Measurements from ENCODE around the gene GPR143.
A peak's percentile ranks its signal among the peaks of the same experiment; 100 is the strongest.
"Not testable (repeated sequence)": the region's sequence is repeated elsewhere in the genome, so short reads cannot be mapped to it uniquely, and the experiment has no call there.

Gene GPR143

GRCh38 chrX:9765737-9766097 lies at the start of gene GPR143:
Gene GPR143, minus strand, starts transcription at chrX:9765847. Its CDS starts 30 bp downstream, at chrX:9765817.
- Histone ChIP-seq H3K4me1 (ENCODE audit: insufficient read depth, insufficient read length) (peaks cover 2% of the 10 kb centered on the region), H3K9me3 (ENCODE audit: insufficient read depth, low read length) (no peaks in the 10 kb centered on the region), H3K4me3 (ENCODE audit: insufficient read length, low read depth) (peak within 1 kb of the TSS; percentile 80), H3K36me3 (ENCODE audit: insufficient read depth, insufficient read length, low read length) (peaks cover 12% of the 10 kb centered on the region), H3K27me3 (ENCODE audit: insufficient read depth, insufficient read length) (no peaks in the 10 kb centered on the region), H3K9ac (ENCODE audit: insufficient read length, low read depth) (peak within 1 kb of the TSS; percentile 90)
- no peak for DNase-seq (ENCODE audit: low read depth, low spot score)
- TF ChIP-seq ZNF274 (IDR thresholded peaks at IDR 0.05; ENCODE audit: low read depth, low read length), result no peak
- TF ChIP-seq SUZ12 (IDR thresholded peaks at IDR 0.05; ENCODE audit: extremely low read depth, insufficient read depth, insufficient read length), result no peak
- no peak for TF ChIP-seq YY1 (IDR thresholded peaks at IDR 0.05; ENCODE audit: insufficient read depth, insufficient read length)

- not testable (repeated sequence) for H3K4me3 ChIP-seq (ENCODE audit: insufficient read length, low read depth); H3K4me1 ChIP-seq (ENCODE audit: insufficient read depth, insufficient read length); H3K36me3 ChIP-seq (ENCODE audit: insufficient read depth, insufficient read length, low read length); DNase-seq (ENCODE audit: low read depth, low spot score); H3K9ac ChIP-seq (ENCODE audit: insufficient read length, low read depth); H3K27me3 ChIP-seq (ENCODE audit: insufficient read depth, insufficient read length); H3K9me3 ChIP-seq (ENCODE audit: insufficient read depth, low read length)
Observed at GRCh38 chrX:9811086-9811485, 45.4 kb upstream of the GPR143 start.

GRCh38 chrX:9809876-9810275 lies 44.2 kb upstream of the GPR143 start:
- not testable (repeated sequence) for H3K27me3 ChIP-seq (ENCODE audit: insufficient read depth, insufficient read length); H3K36me3 ChIP-seq (ENCODE audit: insufficient read depth, insufficient read length, low read length); H3K4me1 ChIP-seq (ENCODE audit: insufficient read depth, insufficient read length); H3K9ac ChIP-seq (ENCODE audit: insufficient read length, low read depth); H3K4me3 ChIP-seq (ENCODE audit: insufficient read length, low read depth); H3K9me3 ChIP-seq (ENCODE audit: insufficient read depth, low read length); DNase-seq (ENCODE audit: low read depth, low spot score)

- no peaks in the 10 kb centered on the region for H3K9me3 ChIP-seq (ENCODE audit: insufficient read depth, low read length)
- DNase-seq (ENCODE audit: low read depth, low spot score), result no peak
- H3K36me3 ChIP-seq (ENCODE audit: insufficient read depth, insufficient read length, low read length), result no peaks in the 10 kb centered on the region
- no peaks in the 10 kb centered on the region for H3K27me3 ChIP-seq (ENCODE audit: insufficient read depth, insufficient read length)
- TF ChIP-seq SUZ12 (IDR thresholded peaks at IDR 0.05; ENCODE audit: extremely low read depth, insufficient read depth, insufficient read length) (no peak), ZNF274 (IDR thresholded peaks at IDR 0.05; ENCODE audit: low read depth, low read length) (no peak), YY1 (IDR thresholded peaks at IDR 0.05; ENCODE audit: insufficient read depth, insufficient read length) (no peak)
- H3K4me1 ChIP-seq (ENCODE audit: insufficient read depth, insufficient read length), result peaks cover 3% of the 10 kb centered on the region
- H3K9ac ChIP-seq (ENCODE audit: insufficient read length, low read depth), result no peak overlapping the region
- H3K4me3 ChIP-seq (ENCODE audit: insufficient read length, low read depth), result no peak overlapping the region
Observed at GRCh38 chrX:9807355-9808182, 41.9 kb upstream of the GPR143 start.

- Histone ChIP-seq H3K4me1 (ENCODE audit: insufficient read depth, insufficient read length) (peaks cover 3% of the 10 kb centered on the region), H3K9ac (ENCODE audit: insufficient read length, low read depth) (no peak overlapping the region), H3K9me3 (ENCODE audit: insufficient read depth, low read length) (no peaks in the 10 kb centered on the region), H3K27me3 (ENCODE audit: insufficient read depth, insufficient read length) (no peaks in the 10 kb centered on the region), H3K4me3 (ENCODE audit: insufficient read length, low read depth) (no peak overlapping the region), H3K36me3 (ENCODE audit: insufficient read depth, insufficient read length, low read length) (no peaks in the 10 kb centered on the region)
- TF ChIP-seq SUZ12 (IDR thresholded peaks at IDR 0.05; ENCODE audit: extremely low read depth, insufficient read depth, insufficient read length) (no peak), ZNF274 (IDR thresholded peaks at IDR 0.05; ENCODE audit: low read depth, low read length) (no peak), YY1 (IDR thresholded peaks at IDR 0.05; ENCODE audit: insufficient read depth, insufficient read length) (no peak)
- DNase-seq (ENCODE audit: low read depth, low spot score), result no peak
Observed at GRCh38 chrX:9805956-9806355, 40.3 kb upstream of the GPR143 start.

GRCh38 chrX:9804444-9804843 lies 38.8 kb upstream of the GPR143 start:
- Histone ChIP-seq H3K27me3 (ENCODE audit: insufficient read depth, insufficient read length) (no peaks in the 10 kb centered on the region), H3K4me1 (ENCODE audit: insufficient read depth, insufficient read length) (peaks cover 3% of the 10 kb centered on the region), H3K4me3 (ENCODE audit: insufficient read length, low read depth) (no peak overlapping the region), H3K36me3 (ENCODE audit: insufficient read depth, insufficient read length, low read length) (peaks cover 6% of the 10 kb centered on the region), H3K9ac (ENCODE audit: insufficient read length, low read depth) (no peak overlapping the region), H3K9me3 (ENCODE audit: insufficient read depth, low read length) (peaks cover 14% of the 10 kb centered on the region)
- no peak for TF ChIP-seq ZNF274 (IDR thresholded peaks at IDR 0.05; ENCODE audit: low read depth, low read length)
- no peak for TF ChIP-seq YY1 (IDR thresholded peaks at IDR 0.05; ENCODE audit: insufficient read depth, insufficient read length)
- no peak for TF ChIP-seq SUZ12 (IDR thresholded peaks at IDR 0.05; ENCODE audit: extremely low read depth, insufficient read depth, insufficient read length)
- no peak for DNase-seq (ENCODE audit: low read depth, low spot score)

- Histone ChIP-seq H3K9me3 (ENCODE audit: insufficient read depth, low read length) (peaks cover 16% of the 10 kb centered on the region), H3K9ac (ENCODE audit: insufficient read length, low read depth) (no peak overlapping the region), H3K4me3 (ENCODE audit: insufficient read length, low read depth) (no peak overlapping the region), H3K27me3 (ENCODE audit: insufficient read depth, insufficient read length) (no peaks in the 10 kb centered on the region), H3K4me1 (ENCODE audit: insufficient read depth, insufficient read length) (peaks cover under 1% of the 10 kb centered on the region), H3K36me3 (ENCODE audit: insufficient read depth, insufficient read length, low read length) (peaks cover 6% of the 10 kb centered on the region)
- TF ChIP-seq ZNF274 (IDR thresholded peaks at IDR 0.05; ENCODE audit: low read depth, low read length), result no peak
- TF ChIP-seq SUZ12 (IDR thresholded peaks at IDR 0.05; ENCODE audit: extremely low read depth, insufficient read depth, insufficient read length), result no peak
- no peak for TF ChIP-seq YY1 (IDR thresholded peaks at IDR 0.05; ENCODE audit: insufficient read depth, insufficient read length)
- DNase-seq (ENCODE audit: low read depth, low spot score), result no peak
Observed at GRCh38 chrX:9802737-9803136, 37.1 kb upstream of the GPR143 start.
